OCI-LY3 (cell line): ENCODE measurements around the gene ST3GAL3.

Experiments used
- EZH2phosphoT487 ChIP-seq: fragments of 200-600 bp; shearing (Covaris generic); IDR thresholded peaks from 2 replicates; pipeline ENCODE4 v1.6.1; 2018; ENCODE audit warnings: antibody characterized with exemption, mixed run types, low read depth
- TF ChIP-seq, protein P1 (sequence below): fragments of 200-600, 300-600 bp; sonication (generic); IDR thresholded peaks from 2 replicates; pipeline ENCODE4 v1.5.1; 2014; ENCODE audit warnings: antibody characterized with exemption, low read length, low read depth

DNA sequence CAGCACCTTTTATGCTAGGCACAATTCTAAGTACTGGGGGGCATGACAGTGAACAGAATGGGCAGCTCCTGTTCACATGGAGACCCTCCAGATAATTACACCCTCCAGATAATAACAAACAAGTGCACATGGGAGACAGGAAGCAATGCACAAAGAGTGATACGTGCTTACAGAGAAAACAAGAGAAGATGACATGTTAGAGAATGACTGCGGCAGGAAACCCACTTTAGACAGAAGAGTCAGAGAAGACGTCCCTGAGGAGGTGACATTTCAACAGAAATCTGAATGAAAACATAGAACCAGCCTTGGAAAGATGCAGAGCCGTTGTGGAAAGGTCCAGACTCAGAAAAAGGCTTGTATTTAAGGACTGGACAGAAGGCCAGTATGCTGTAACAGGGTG is 171.5 kb downstream of the ST3GAL3 start:
- TF ChIP-seq, protein P1, sequence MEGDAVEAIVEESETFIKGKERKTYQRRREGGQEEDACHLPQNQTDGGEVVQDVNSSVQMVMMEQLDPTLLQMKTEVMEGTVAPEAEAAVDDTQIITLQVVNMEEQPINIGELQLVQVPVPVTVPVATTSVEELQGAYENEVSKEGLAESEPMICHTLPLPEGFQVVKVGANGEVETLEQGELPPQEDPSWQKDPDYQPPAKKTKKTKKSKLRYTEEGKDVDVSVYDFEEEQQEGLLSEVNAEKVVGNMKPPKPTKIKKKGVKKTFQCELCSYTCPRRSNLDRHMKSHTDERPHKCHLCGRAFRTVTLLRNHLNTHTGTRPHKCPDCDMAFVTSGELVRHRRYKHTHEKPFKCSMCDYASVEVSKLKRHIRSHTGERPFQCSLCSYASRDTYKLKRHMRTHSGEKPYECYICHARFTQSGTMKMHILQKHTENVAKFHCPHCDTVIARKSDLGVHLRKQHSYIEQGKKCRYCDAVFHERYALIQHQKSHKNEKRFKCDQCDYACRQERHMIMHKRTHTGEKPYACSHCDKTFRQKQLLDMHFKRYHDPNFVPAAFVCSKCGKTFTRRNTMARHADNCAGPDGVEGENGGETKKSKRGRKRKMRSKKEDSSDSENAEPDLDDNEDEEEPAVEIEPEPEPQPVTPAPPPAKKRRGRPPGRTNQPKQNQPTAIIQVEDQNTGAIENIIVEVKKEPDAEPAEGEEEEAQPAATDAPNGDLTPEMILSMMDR: no peak
- TF ChIP-seq EZH2phosphoT487: no peak
